HepG2 (cell line): ENCODE results near the gene MICB. TPM values are rescaled to one million over a fixed set of nuclear protein-coding genes. Genes with fewer than 3 reads are reported as not detected.

Experiments used
- CERS6 ChIP-seq: sonication (generic); formaldehyde crosslinking; IDR thresholded peaks from 2 replicates; pipeline ENCODE4 v1.5.0; 2020; ENCODE audit warnings: missing genetic modification reagents
- GATAD1 ChIP-seq: IDR thresholded peaks from 2 replicates; pipeline ENCODE4 v1.6.1; 2016; ENCODE audit warnings: missing genetic modification reagents, missing compliant biosample characterization
- KDM2A ChIP-seq: sonication (generic); formaldehyde crosslinking; IDR thresholded peaks from 2 replicates; pipeline ENCODE4 v1.4.0; 2020; ENCODE audit warnings: low read depth, missing genetic modification reagents, borderline replicate concordance
- NONO ChIP-seq, 2 experiments: fragments of 450-650 bp in 1 of 2; sonication (generic) in 1 of 2; formaldehyde crosslinking in 1 of 2; IDR thresholded peaks in 1 of 2; conservative IDR thresholded peaks in 1 of 2; 2 replicates each; pipeline versions ENCODE4 v1.6.1 to v1.8.0; 2017 to 2022; ENCODE audit warnings: mild to moderate bottlenecking in 1 of 2, missing genetic modification reagents in 1 of 2, moderate library complexity in 1 of 2
- PAX8 ChIP-seq: sonication (generic); formaldehyde crosslinking; IDR thresholded peaks from 2 replicates; pipeline ENCODE4 v1.8.0; 2022; ENCODE audit warnings: mild to moderate bottlenecking, missing genetic modification reagents, borderline replicate concordance
- PITX1 ChIP-seq: sonication (generic); formaldehyde crosslinking; IDR thresholded peaks from 2 replicates; pipeline ENCODE4 v1.5.1; 2020; ENCODE audit warnings: mild to moderate bottlenecking, missing genetic modification reagents
- SRSF4 ChIP-seq: fragments of 200-400 bp; formaldehyde crosslinking; IDR thresholded peaks from one replicate; pipeline ENCODE4 v1.6.1; 2018; ENCODE audit warnings: mild to moderate bottlenecking, low read depth, low read length, moderate library complexity; ENCODE audit not compliant: poor library complexity, severe bottlenecking
- THYN1 ChIP-seq: sonication (generic); formaldehyde crosslinking; IDR thresholded peaks from 2 replicates; pipeline ENCODE4 v1.8.1; 2023; ENCODE audit warnings: low read depth, mild to moderate bottlenecking, moderate library complexity, missing genetic modification reagents, borderline replicate concordance
- TIGD3 ChIP-seq: sonication (generic); formaldehyde crosslinking; IDR thresholded peaks from 2 replicates; pipeline ENCODE4 v1.5.1; 2020; ENCODE audit warnings: mild to moderate bottlenecking, missing genetic modification reagents, borderline replicate concordance
- TRIM22 ChIP-seq: fragments of 450-650 bp; IDR thresholded peaks from 2 replicates; pipeline ENCODE4 v1.6.1; 2017
- ZFP36L2 ChIP-seq: sonication (generic); formaldehyde crosslinking; IDR thresholded peaks from 2 replicates; pipeline ENCODE4 v1.4.0; 2020; ENCODE audit warnings: missing genetic modification reagents
- ZNF281 ChIP-seq: sonication (generic); formaldehyde crosslinking; IDR thresholded peaks from 2 replicates; pipeline ENCODE4 v1.4.0; 2020; ENCODE audit warnings: missing genetic modification reagents, borderline replicate concordance
- ZNF543 ChIP-seq: sonication (generic); formaldehyde crosslinking; IDR thresholded peaks from 2 replicates; pipeline ENCODE4 v1.4.0; 2020; ENCODE audit warnings: mild to moderate bottlenecking, missing genetic modification reagents
- ZNF572 ChIP-seq: sonication (generic); formaldehyde crosslinking; IDR thresholded peaks from 2 replicates; pipeline ENCODE4 v1.5.1; 2020; ENCODE audit warnings: mild to moderate bottlenecking, missing genetic modification reagents
- ZNF574 ChIP-seq: sonication (generic); formaldehyde crosslinking; IDR thresholded peaks from 2 replicates; pipeline ENCODE4 v1.4.0; 2020; ENCODE audit warnings: missing genetic modification reagents
- ZNF724P ChIP-seq: sonication (generic); formaldehyde crosslinking; IDR thresholded peaks from 2 replicates; pipeline ENCODE4 v1.8.0; 2022; ENCODE audit warnings: missing genetic modification reagents, borderline replicate concordance
- ZNF850 ChIP-seq: sonication (generic); formaldehyde crosslinking; conservative IDR thresholded peaks from 2 replicates; pipeline ENCODE4 v1.9.0; 2021; ENCODE audit warnings: mild to moderate bottlenecking, missing genetic modification reagents
- ZNF891 ChIP-seq: sonication (generic); formaldehyde crosslinking; IDR thresholded peaks from 2 replicates; pipeline ENCODE4 v1.5.0; 2020; ENCODE audit warnings: mild to moderate bottlenecking, missing genetic modification reagents
- polyA plus RNA-seq, 8 experiments: library from polyadenylated mRNA; depleted of rRNA in 3 of 8; stranded (reverse) in 7 of 8; unstranded in 1 of 8; fragments of >200 nt; fragmentation: Illumina TruSeq in 4 of 8; extraction: Trizol in 4 of 8; gene quantifications; 2 replicates each; pipeline versions ENCODE4 v1.2.1 to v1.2.3, GENCODE V29; 2011 to 2016; ENCODE audit warnings: low read depth in 4 of 8, missing spikeins in 1 of 8, mixed read lengths in 1 of 8; ENCODE audit not compliant: insufficient read depth in 1 of 8
- total RNA-seq, 5 experiments: library from RNA; depleted of rRNA; stranded (reverse); fragments of >200 nt; fragmentation: Illumina TruSeq; extraction: Trizol; gene quantifications; 2 replicates each; pipeline ENCODE4 v1.2.3, GENCODE V29; 2016; ENCODE audit warnings: low read depth in 1 of 5

Gene MICB
- total and polyA plus RNA-seq, 2 of the 13 experiments (the other 11 are each of a cell fraction or from before 2014, with no cell fraction given), result 12.5 to 12.8 TPM

GRCh38 chr6:31497531-31498476 is at the start of gene MICB (continued):
- TF ChIP-seq GATAD1 (peak; percentile 22; the same call in 1 of the 2 replicates), CERS6 (CRISPR knock-in tag) (no peak), TRIM22 (no peak), PAX8 (CRISPR knock-in tag) (no peak), ZNF572 (CRISPR knock-in tag) (0 out of 2 replicates have a peak, but pooled peaks have one; percentile 35), ZNF891 (CRISPR knock-in tag) (peak; percentile 72; the same call in 1 of the 2 replicates), ZNF281 (CRISPR knock-in tag) (no peak), PITX1 (no peak), ZNF574 (peak; percentile 68), KDM2A (CRISPR knock-in tag) (no peak), THYN1 (no peak), ZNF850 (CRISPR knock-in tag) (no peak), ZNF543 (no peak), SRSF4 (no peak), ZFP36L2 (no peak), NONO (IDR thresholded peaks at IDR 0.05) (no peak), NONO (CRISPR knock-in tag; conservative IDR thresholded peaks at IDR 0.05) (peak; percentile 51; the same call in 1 of the 2 replicates), TIGD3 (CRISPR knock-in tag) (no peak), ZNF724P (CRISPR knock-in tag) (no peak)
